IMR-90 (cell line): ENCODE data around the gene POLR1H. TPM values are rescaled to one million over a fixed set of nuclear protein-coding genes. Genes with fewer than 3 reads are reported as not detected.

ENCODE experiments used
- ATAC-seq: fragments of 200-7000 bp; cut with Tn5 transposase; 2 replicates; pipeline ENCODE4 v1.9.1; 2020; ENCODE audit warnings: low read depth, mild to moderate bottlenecking, moderate library complexity
- BruUV-seq: library from RNA; stranded (reverse); fragments of 400-500 nt; replicated peaks from 2 replicates; lab custom pipeline; 2021; lab: Mats Ljungman, UMichigan
- CTCF ChIA-PET: fragments of 300-600 bp; formaldehyde crosslinking; extraction: SDS; loops from one replicate; lab custom pipeline; 2021; ENCODE audit warnings: antibody characterized with exemption; lab: Yijun Ruan, JAX
- POLR2A ChIA-PET: fragments of 300-600 bp; sonication (Branson Sonifier 250); formaldehyde crosslinking; loops from one replicate; lab custom pipeline; 2022; ENCODE audit warnings: antibody characterized with exemption; ENCODE audit not compliant: unreplicated experiment; lab: Charles Lee
- DNase-seq: peaks from one replicate; pipeline ENCODE4 v3.0.0; 2013
- H2AFZ ChIP-seq: replicated peaks from 2 replicates; pipeline ENCODE3; 2013; ENCODE audit warnings: low read length, mild to moderate bottlenecking; ENCODE audit not compliant: poor library complexity
- H2AK5ac ChIP-seq: 2 replicates; pipeline ENCODE4 v1.6.1; 2013; ENCODE audit warnings: low read depth, low read length, inconsistent platforms
- H2AK9ac ChIP-seq: replicated peaks from 2 replicates; pipeline ENCODE3; 2013; ENCODE audit warnings: mild to moderate bottlenecking, low read depth, low read length, moderate library complexity; ENCODE audit not compliant: poor library complexity
- H2BK120ac ChIP-seq: 2 replicates; pipeline ENCODE4 v1.6.1; 2013; ENCODE audit warnings: low read depth, low read length, inconsistent platforms
- H2BK15ac ChIP-seq: 3 replicates; pipeline ENCODE4 v1.6.1; 2013; ENCODE audit warnings: low read depth, low read length, inconsistent platforms
- H2BK20ac ChIP-seq: 2 replicates; pipeline ENCODE4 v1.6.1; 2013; ENCODE audit warnings: low read depth, mild to moderate bottlenecking, inconsistent platforms, low read length, moderate library complexity
- H2BK5ac ChIP-seq: 2 replicates; pipeline ENCODE4 v1.6.1; 2013; ENCODE audit warnings: mild to moderate bottlenecking, low read depth, low read length, inconsistent platforms; ENCODE audit not compliant: poor library complexity, severe bottlenecking
- H3K14ac ChIP-seq: replicated peaks from 2 replicates; pipeline ENCODE4 v1.6.1; 2013; ENCODE audit warnings: low read depth, low read length, inconsistent platforms
- H3K18ac ChIP-seq: 2 replicates; pipeline ENCODE4 v1.6.1; 2013; ENCODE audit warnings: low read depth, low read length, control low read depth
- H3K23ac ChIP-seq: 2 replicates; pipeline ENCODE4 v1.6.1; 2013; ENCODE audit warnings: low read depth, low read length, inconsistent platforms
- H3K27ac ChIP-seq: 2 replicates; pipeline ENCODE4 v1.5.1; 2013; ENCODE audit warnings: mild to moderate bottlenecking, control low read depth, low read length; ENCODE audit not compliant: insufficient read depth
- H3K27me3 ChIP-seq: 2 replicates; pipeline ENCODE4 v1.6.1; 2013; ENCODE audit warnings: low read length; ENCODE audit not compliant: control insufficient read depth, insufficient read depth
- H3K36me3 ChIP-seq: 2 replicates; pipeline ENCODE4 v1.6.1; 2013; ENCODE audit warnings: low read length, mixed read lengths; ENCODE audit not compliant: control insufficient read depth, insufficient read depth
- H3K4ac ChIP-seq: 2 replicates; pipeline ENCODE4 v1.6.1; 2013; ENCODE audit warnings: low read depth, low read length, inconsistent platforms
- H3K4me1 ChIP-seq: 2 replicates; pipeline ENCODE4 v1.6.1; 2013; ENCODE audit warnings: low read length, mixed read lengths; ENCODE audit not compliant: control insufficient read depth, insufficient read depth
- H3K4me2 ChIP-seq: 2 replicates; pipeline ENCODE4 v1.6.1; 2013; ENCODE audit warnings: low read depth, mild to moderate bottlenecking, control low read depth, low read length, moderate library complexity
- H3K4me3 ChIP-seq: 2 replicates; pipeline ENCODE4 v1.5.1; 2013; ENCODE audit warnings: low read depth, mild to moderate bottlenecking, control low read depth, low read length, moderate library complexity; ENCODE audit not compliant: insufficient read depth
- H3K56ac ChIP-seq: 2 replicates; pipeline ENCODE4 v1.6.1; 2013; ENCODE audit warnings: low read length, inconsistent platforms; ENCODE audit not compliant: insufficient read depth; ENCODE audit errors: extremely low read depth
- H3K79me1 ChIP-seq, 2 experiments: 2 replicates each; pipeline ENCODE4 v1.6.1; 2013; ENCODE audit warnings: low read length in 2 of 2, inconsistent platforms in 1 of 2, low read depth in 1 of 2
- H3K9ac ChIP-seq: 2 replicates; pipeline ENCODE4 v1.6.1; 2013; ENCODE audit warnings: low read depth, low read length, control low read depth
- H3K9me1 ChIP-seq: 2 replicates; pipeline ENCODE4 v1.6.1; 2013; ENCODE audit warnings: low read length, inconsistent platforms; ENCODE audit not compliant: insufficient read depth
- H3K9me3 ChIP-seq: 2 replicates; pipeline ENCODE4 v1.6.1; 2013; ENCODE audit warnings: low read length; ENCODE audit not compliant: control insufficient read depth, insufficient read depth
- H4K20me1 ChIP-seq: 2 replicates; pipeline ENCODE4 v1.6.1; 2013; ENCODE audit warnings: low read length, inconsistent platforms; ENCODE audit not compliant: insufficient read depth
- H4K5ac ChIP-seq: 2 replicates; pipeline ENCODE4 v1.6.1; 2013; ENCODE audit warnings: mild to moderate bottlenecking, low read depth, low read length, control low read depth
- H4K8ac ChIP-seq, 2 experiments: 2 replicates each; pipeline ENCODE4 v1.6.1; 2013; ENCODE audit warnings: low read depth in 2 of 2, low read length in 2 of 2, control low read depth in 1 of 2, inconsistent platforms in 1 of 2
- H4K91ac ChIP-seq: 2 replicates; pipeline ENCODE4 v1.6.1; 2013; ENCODE audit warnings: low read depth, low read length, inconsistent platforms; ENCODE audit not compliant: insufficient read depth
- BHLHE40 ChIP-seq: fragments of 150-350 bp; IDR thresholded peaks from 2 replicates; pipeline ENCODE4 v1.6.1; 2016; ENCODE audit warnings: mild to moderate bottlenecking, low read depth, low read length
- CEBPB ChIP-seq: IDR thresholded peaks from 2 replicates; pipeline ENCODE4 v1.6.1; 2012; ENCODE audit warnings: low read depth, low read length, improper control_type of control experiment
- FOS ChIP-seq: fragments of 150-350 bp; IDR thresholded peaks from 2 replicates; pipeline ENCODE4 v1.6.1; 2016; ENCODE audit warnings: low read depth, low read length
- MAZ ChIP-seq: IDR thresholded peaks from 2 replicates; pipeline ENCODE4 v1.6.1; 2012; ENCODE audit warnings: low read depth, mild to moderate bottlenecking, low read length, improper control_type of control experiment, moderate library complexity, borderline replicate concordance
- MXI1 ChIP-seq: IDR thresholded peaks from 2 replicates; pipeline ENCODE4 v1.6.1; 2012; ENCODE audit warnings: low read depth, mild to moderate bottlenecking, low read length, moderate library complexity, borderline replicate concordance
- POLR2A ChIP-seq: IDR thresholded peaks from 2 replicates; pipeline ENCODE4 v1.6.1; 2012; ENCODE audit warnings: mild to moderate bottlenecking, low read depth, low read length
- RAD21 ChIP-seq: IDR thresholded peaks from 2 replicates; pipeline ENCODE4 v1.6.1; 2012; ENCODE audit warnings: low read length, improper control_type of control experiment
- RFX5 ChIP-seq: IDR thresholded peaks from 2 replicates; pipeline ENCODE4 v1.8.0; 2012; ENCODE audit warnings: low read depth, mild to moderate bottlenecking, low read length, moderate library complexity
- SMC3 ChIP-seq: fragments of 150-350 bp; IDR thresholded peaks from 2 replicates; pipeline ENCODE4 v1.6.1; 2016; ENCODE audit warnings: low read depth, mild to moderate bottlenecking, antibody characterized with exemption, low read length, moderate library complexity
- WGBS, 2 experiments: methylation state at CpG; one replicate each; pipeline versions ENCODE4 v1.1.5 to v1.1.7; 2013; ENCODE audit warnings: missing lambda C conversion rate in 2 of 2; ENCODE audit not compliant: insufficient read length in 1 of 2; ENCODE audit errors: extremely low coverage in 2 of 2; 5-methylcytosine and 5-hydroxymethylcytosine counted together
- dilution Hi-C: fragments of 300-500 bp; cut with HindIII; formaldehyde crosslinking; loops from one replicate; pipeline ENCODE4 v1.14.3; 2018; ENCODE audit warnings: low sequenced_read_pairs; ENCODE audit not compliant: unreplicated experiment
- in situ Hi-C: fragments of 300-500 bp; cut with MboI; formaldehyde crosslinking; loops from 3 replicates; pipeline ENCODE4 v1.14.3; 2019; ENCODE audit warnings: low sequenced_read_pairs, inconsistent platforms, mixed read lengths
- intact Hi-C: fragments of 100-400 bp; cut with micrococcal nuclease; formaldehyde crosslinking; loops from 2 replicates; pipeline ENCODE4 v1.10.0; 2022
- polyA plus RNA-seq, 3 experiments: library from polyadenylated mRNA; depleted of rRNA; stranded (reverse); fragments of >200 nt; gene quantifications; 2 replicates each; pipeline ENCODE4 v1.2.3, GENCODE V29; 2012; ENCODE audit warnings: low replicate concordance in 1 of 3
- total RNA-seq: library from RNA; depleted of rRNA; stranded (reverse); fragments of >200 nt; gene quantifications from 2 replicates; pipeline ENCODE4 v1.2.3, GENCODE V29; 2012
- TF ChIP-seq, protein P1 (sequence below): fragments of 150-350 bp; IDR thresholded peaks from 2 replicates; pipeline ENCODE4 v1.6.1; 2016; ENCODE audit warnings: low read depth, mild to moderate bottlenecking, low read length, moderate library complexity, borderline replicate concordance

POLR1H gene
- total and polyA plus RNA-seq, 2 of the 4 experiments (the other 2 are of a cell fraction) = 24.6 to 34.6 TPM

DNA sequence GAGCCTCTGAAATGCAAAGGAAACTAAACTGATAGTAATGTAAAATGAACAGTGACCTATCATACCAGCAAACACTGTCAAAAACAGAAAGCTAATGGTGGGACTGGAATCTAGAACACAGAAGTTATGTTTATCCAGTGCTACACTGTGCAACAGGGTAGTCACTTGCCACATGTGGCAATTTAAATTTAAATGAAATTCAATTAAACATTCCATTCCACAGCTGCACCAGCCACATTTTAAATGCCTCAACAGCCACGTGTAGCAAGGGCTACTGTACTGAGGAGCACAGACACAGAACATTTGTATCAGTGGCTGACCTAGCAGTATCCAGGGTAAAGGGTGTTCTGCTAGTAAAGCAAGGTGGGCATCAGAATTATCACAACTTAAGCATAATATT is 5.6 kb upstream of the POLR1H start:
- Histone ChIP-seq H2BK15ac (no peak overlapping the region), H4K8ac (no peak overlapping the region), H3K9me3 (no peaks in the 10 kb centered on the region), H3K14ac (no peak overlapping the region), H3K4me2 (no peak overlapping the region), H3K23ac (no peak overlapping the region), H3K4me3 (no peak overlapping the region), H2AK9ac (no peak overlapping the region), H3K18ac (no peak overlapping the region), H3K9me1 (no peaks in the 10 kb centered on the region), H3K79me1 (peaks cover 8 to 9% of the 10 kb centered on the region in 2 experiments), H4K20me1 (no peaks in the 10 kb centered on the region), H2BK120ac (no peak overlapping the region), H2BK20ac (no peak overlapping the region), H2AFZ (no peak overlapping the region), H3K4ac (no peak overlapping the region), H3K27ac (no peak overlapping the region), H3K9ac (no peak overlapping the region), H2AK5ac (no peak overlapping the region), H3K4me1 (no peaks in the 10 kb centered on the region; the same call in 1 of the 2 replicates), H2BK5ac (no peak overlapping the region), H3K56ac (no peak overlapping the region), H4K5ac (no peak overlapping the region), H4K91ac (no peak overlapping the region), H3K27me3 (no peaks in the 10 kb centered on the region), H3K36me3 (peaks cover 2% of the 10 kb centered on the region; the same call in 1 of the 2 replicates)
- POLR2A ChIA-PET = no interaction called here
- no TSS peak for BruUV-seq
- DNase-seq (no peak), ATAC-seq (no peak)
- intact Hi-C loops (no loop called here), dilution Hi-C loops (no loop called here), in situ Hi-C loops (no loop called here)
- CTCF ChIA-PET = no interaction called here
- TF ChIP-seq MXI1 = no peak
- TF ChIP-seq CEBPB = no peak
- TF ChIP-seq, protein P1, sequence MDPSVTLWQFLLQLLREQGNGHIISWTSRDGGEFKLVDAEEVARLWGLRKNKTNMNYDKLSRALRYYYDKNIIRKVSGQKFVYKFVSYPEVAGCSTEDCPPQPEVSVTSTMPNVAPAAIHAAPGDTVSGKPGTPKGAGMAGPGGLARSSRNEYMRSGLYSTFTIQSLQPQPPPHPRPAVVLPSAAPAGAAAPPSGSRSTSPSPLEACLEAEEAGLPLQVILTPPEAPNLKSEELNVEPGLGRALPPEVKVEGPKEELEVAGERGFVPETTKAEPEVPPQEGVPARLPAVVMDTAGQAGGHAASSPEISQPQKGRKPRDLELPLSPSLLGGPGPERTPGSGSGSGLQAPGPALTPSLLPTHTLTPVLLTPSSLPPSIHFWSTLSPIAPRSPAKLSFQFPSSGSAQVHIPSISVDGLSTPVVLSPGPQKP = no peak
- TF ChIP-seq RAD21 = no peak
- TF ChIP-seq SMC3 = no peak
- TF ChIP-seq BHLHE40 = no peak
- no peak for TF ChIP-seq POLR2A
- no peak for TF ChIP-seq FOS
- TF ChIP-seq MAZ = no peak
- TF ChIP-seq RFX5 = no peak
- no CpG with 5 or more reads among the region's 1 CpG for WGBS, 2 experiments
